Ovary (tissue), 9 donors: ENCODE measurements around the gene ISLR2. TPM values are rescaled to one million over a fixed set of nuclear protein-coding genes. Genes with fewer than 3 reads are reported as not detected.

Experiments used
- DNase-seq, 5 donors: peaks; one replicate each; pipeline ENCODE4 v3.0.0-alpha.2; 2019 to 2020
- H3K27ac ChIP-seq, 2 donors: fragments of 200-600 bp; one replicate each; pipeline versions ENCODE4 v1.5.1 to v1.8.0; 2019 to 2022
- H3K27me3 ChIP-seq: fragments of 200-600 bp; one replicate; pipeline ENCODE4 v1.8.0; 2022
- H3K36me3 ChIP-seq: fragments of 200-600 bp; sonication (generic); one replicate; pipeline ENCODE4 v1.5.1; 2019
- H3K4me1 ChIP-seq: one replicate; pipeline ENCODE4 v1.8.1; 2013; ENCODE audit warnings: mild to moderate bottlenecking, moderate library complexity; ENCODE audit not compliant: insufficient read depth
- H3K4me3 ChIP-seq: fragments of 200-600 bp; sonication (generic); one replicate; pipeline ENCODE4 v1.5.1; 2017
- H3K9me3 ChIP-seq, 2 donors: fragments of 200-600 bp in 1 of 2; sonication (generic) in 1 of 2; one replicate each; pipeline versions ENCODE4 v1.5.1 to v1.8.1; 2013 to 2019; ENCODE audit warnings: mild to moderate bottlenecking in 1 of 2, moderate library complexity in 1 of 2
- CTCF ChIP-seq, 3 donors: fragments of 450-650 bp in 2 of 3; fragments of 200-600 bp in 1 of 3; IDR thresholded peaks; one replicate each; pipeline versions ENCODE4 v1.5.1 to v1.8.0; 2016 to 2022; ENCODE audit warnings: antibody characterized with exemption in 3 of 3, mild to moderate bottlenecking in 1 of 3
- EP300 ChIP-seq: sonication (generic); formaldehyde crosslinking; IDR thresholded peaks from one replicate; pipeline ENCODE4 v1.6.1; 2017; ENCODE audit warnings: antibody characterized with exemption
- POLR2A ChIP-seq: fragments of 450-650 bp; IDR thresholded peaks from one replicate; pipeline ENCODE4 v1.6.1; 2017; ENCODE audit warnings: antibody characterized with exemption, mild to moderate bottlenecking, moderate library complexity
- WGBS, 3 donors: extraction: QIAGEN DNeasy Blood & Tissue Kit in 1 of 3; methylation state at CpG; one replicate each; pipeline versions ENCODE4 v1.1.5 to v1.1.7; 2013 to 2017; 5-methylcytosine and 5-hydroxymethylcytosine counted together
- intact Hi-C, 4 donors: fragments of 100-400 bp; cut with DNase I; formaldehyde crosslinking; loops; one replicate each; pipeline versions ENCODE4 v1.11.0 to v1.15.1; 2022 to 2023
- polyA plus RNA-seq, 2 donors: library from polyadenylated mRNA; stranded (reverse); fragments of 200-250 nt in 1 of 2; fragments of 350-450 nt in 1 of 2; fragmentation: Illumina TruSeq in 1 of 2; extraction: RNeasy Lipid Tissue Mini Kit (QIAGEN cat#74804) in 1 of 2; gene quantifications; one replicate each; pipeline ENCODE4 v1.2.3, GENCODE V29; 2013 to 2014
- total RNA-seq, 7 donors: library from RNA; depleted of rRNA in 2 of 7; stranded (reverse); fragments of >200 nt in 2 of 7; fragmentation: NEBNext Ultra II Directional in 3 of 7; extraction: Animal tissue kit (Norgen Biotek cat#: 25700) in 3 of 7; gene quantifications; one replicate each; pipeline versions ENCODE4 v1.1.0 to v1.2.4, GENCODE V29; 2016 to 2023
- donor health status: DM: no; HTN: no; CAD: no; lungs with moderate emphysema.
- donor health status: DM: no; HTN: no; CAD: no.
- donor health status: Bipolar disorder and iron deficiency.
- donor health status: DM: yes; HTN: yes; CAD: no.
- donor health status: DM: no; HTN: no; CAD: no.
- donor health status: DM: yes; HTN: yes; CAD: no.

ISLR2 gene
- total and polyA plus RNA-seq, 9 donors = 0.11 to 1.1 (median 0.38) TPM; not detected in 1

DNA sequence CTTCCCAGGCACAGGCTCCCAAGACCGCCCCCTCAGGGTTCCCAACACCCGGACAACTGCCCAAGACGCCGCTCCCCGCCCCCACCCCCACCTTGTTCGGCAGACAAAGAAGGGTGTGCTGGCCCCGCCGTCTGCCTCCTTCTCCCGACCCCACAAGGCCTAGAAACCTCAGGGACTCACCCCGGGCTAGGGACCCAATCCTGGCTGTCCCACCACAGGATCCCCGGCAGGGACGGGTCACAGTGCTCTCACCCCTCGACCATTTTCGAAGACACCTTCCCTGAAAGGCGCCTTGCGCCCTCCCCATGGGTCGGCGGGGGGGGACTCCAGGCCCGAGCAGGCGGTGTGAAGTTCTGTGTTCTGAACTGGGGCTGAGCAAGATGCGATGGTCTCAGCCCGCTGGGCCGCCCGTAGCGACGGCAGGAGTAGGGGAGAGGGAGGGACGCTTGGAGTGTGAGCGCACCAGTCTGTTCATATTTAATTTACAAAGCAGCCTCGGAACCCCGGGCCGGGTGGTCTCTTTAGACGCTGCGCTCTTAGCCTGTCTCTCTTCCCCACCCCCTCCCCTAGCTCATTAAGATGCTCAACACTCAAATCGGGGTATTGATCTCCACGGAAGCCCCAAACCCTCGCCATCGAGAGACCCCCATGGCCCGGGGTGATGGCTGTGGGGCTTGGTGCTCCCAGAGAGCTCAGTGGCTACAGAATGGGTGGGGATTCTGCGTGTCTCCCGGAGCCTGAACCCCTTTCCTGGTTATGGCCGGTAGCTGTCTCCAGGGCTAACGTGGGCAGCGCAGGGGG lies 1.4 kb upstream of the ISLR2 start:
- Histone ChIP-seq H3K36me3 (no peaks in the 10 kb centered on the region), H3K27ac (no peak overlapping the region), H3K4me3 (no peak overlapping the region), H3K9me3 (peaks cover 0 to 7% of the 10 kb centered on the region in 2 donors), H3K27me3 (peaks cover 4% of the 10 kb centered on the region), H3K4me1 (peaks cover 8% of the 10 kb centered on the region)
- DNase-seq = peak in 1 of 5 donors; percentile 40
- WGBS, 3 donors = 27 to 35% (median 28%) methylated on average over 41 to 43 of the region's 43 CpGs
- TF ChIP-seq POLR2A (no peak), CTCF (IDR thresholded peaks at IDR 0.05) (no peak), EP300 (no peak)
- intact Hi-C loops = loop anchor here (2.0 to 10.0 kb wide), 8 partner anchors 74 to 194 kb away; no protein-coding TSS in a partner anchor

DNA sequence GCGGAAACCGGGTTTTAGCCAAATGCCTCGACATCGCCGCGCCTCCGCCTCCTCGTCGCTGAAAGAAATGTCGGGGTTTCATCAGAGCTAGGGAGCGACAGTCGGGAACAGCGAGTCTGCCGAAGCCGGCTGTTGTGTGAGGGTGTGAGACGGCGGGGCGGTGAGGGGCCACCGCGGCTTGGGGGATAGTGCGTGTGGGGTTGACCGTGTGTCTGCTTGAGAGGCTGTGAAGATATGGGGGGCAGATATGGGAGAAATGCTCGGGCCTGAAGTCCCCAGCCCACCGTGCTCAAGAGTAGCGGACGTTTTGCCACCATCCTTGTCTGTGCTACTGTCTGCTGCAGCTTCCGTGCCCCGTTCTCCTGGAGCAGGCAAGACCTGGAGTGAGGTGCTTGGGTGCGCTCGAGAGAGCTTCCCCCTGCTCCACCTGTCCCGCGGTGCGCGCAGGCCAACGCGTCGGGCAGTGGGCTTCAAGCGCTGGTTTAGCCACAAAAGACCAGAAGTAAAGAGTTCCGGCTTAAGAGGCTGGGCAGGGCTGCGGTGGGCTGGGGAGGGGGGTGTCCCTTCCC lies 716 bp upstream of the ISLR2 start:
- TF ChIP-seq CTCF (IDR thresholded peaks at IDR 0.05) (no peak), POLR2A (no peak), EP300 (no peak)
- Histone ChIP-seq H3K27me3 (peaks cover 4% of the 10 kb centered on the region), H3K4me3 (no peak overlapping the region), H3K36me3 (no peaks in the 10 kb centered on the region), H3K27ac (no peak overlapping the region), H3K9me3 (peaks cover 0 to 7% of the 10 kb centered on the region in 2 donors), H3K4me1 (peaks cover 8% of the 10 kb centered on the region)
- WGBS, 3 donors = 2 to 10% (median 6%) methylated on average over 35 to 40 of the region's 40 CpGs
- no peak for DNase-seq
- intact Hi-C loops = loop anchor here (2.0 to 10.0 kb wide), 10 partner anchors 43 to 193 kb away; partner anchors contain the start of gene ISLR (in 1 of the 4)

GRCh38 chr15:74130849-74131627 lies 652 bp downstream of the ISLR2 start:
- intact Hi-C loops = loop anchor here in 2 of 4 donors (5.0 kb wide), 2 partner anchors 41 to 86 kb away; partner anchors contain the start of gene ISLR (in 1 of the 2)
- Histone ChIP-seq H3K27ac (no peak overlapping the region), H3K9me3 (peaks cover 0 to 7% of the 10 kb centered on the region in 2 donors), H3K27me3 (peaks cover 4% of the 10 kb centered on the region), H3K4me3 (no peak overlapping the region), H3K36me3 (no peaks in the 10 kb centered on the region), H3K4me1 (peaks cover 11% of the 10 kb centered on the region)
- DNase-seq = no peak
- 14 to 23% (median 15%) methylated on average over 28 of the region's 28 CpGs for WGBS, 3 donors
- TF ChIP-seq EP300 = no peak
- no peak for TF ChIP-seq CTCF (IDR thresholded peaks at IDR 0.05)
- no peak for TF ChIP-seq POLR2A
